Measurements from ENCODE around the gene DAGLA. TPM values are rescaled to one million over a fixed set of nuclear protein-coding genes. Genes with fewer than 3 reads are reported as not detected.

Gene DAGLA
- total RNA-seq, 4 donors from 2014 or later = 1.5 to 5.6 (median 3.4) TPM

GRCh38 chr11:61730240-61730994 is 50.2 kb downstream of the DAGLA start:
- 100% methylated on average over 1 of the region's 13 CpGs; no CpG with 5 or more reads in 1 of the 2 donors for WGBS, 2 donors (ENCODE audit: low coverage in 1 of 2)
- Histone ChIP-seq H3K27me3 (no peaks in the 10 kb centered on the region), H3K9me3 (no peaks in the 10 kb centered on the region), H3K4me1 (peaks cover 0 to 49% (median 14%) of the 10 kb centered on the region in 3 donors), H3K27ac (peak overlapping the region in 2 of 4 donors; percentile 23 to 69), H3K36me3 (peaks cover 0 to 55% of the 10 kb centered on the region in 2 donors), H3K4me3 (no peak overlapping the region)
- TF ChIP-seq EP300 (IDR thresholded peaks at IDR 0.05) = no peak
- no peak for TF ChIP-seq CTCF (IDR thresholded peaks at IDR 0.05)
- no peak for TF ChIP-seq POLR2AphosphoS5 (IDR thresholded peaks at IDR 0.05)
- no peak for TF ChIP-seq POLR2A (IDR thresholded peaks at IDR 0.05)
- no peak for ATAC-seq

- peak overlapping the region in 3 of 4 donors; percentile 41 to 69 (median 46) for H3K27ac ChIP-seq
- 76 to 92% methylated on average over 5 to 14 of the region's 19 CpGs for WGBS, 2 donors (ENCODE audit: low coverage in 1 of 2)
- peaks cover 0 to 55% of the 10 kb centered on the region in 2 donors for H3K36me3 ChIP-seq
- no peaks in the 10 kb centered on the region for H3K27me3 ChIP-seq
- peaks cover 0 to 49% (median 14%) of the 10 kb centered on the region in 3 donors for H3K4me1 ChIP-seq
- no peaks in the 10 kb centered on the region for H3K9me3 ChIP-seq
- ATAC-seq = no peak
- TF ChIP-seq EP300 (IDR thresholded peaks at IDR 0.05) (no peak), POLR2AphosphoS5 (IDR thresholded peaks at IDR 0.05) (no peak), CTCF (IDR thresholded peaks at IDR 0.05) (no peak), POLR2A (IDR thresholded peaks at IDR 0.05) (no peak)
- no peak overlapping the region for H3K4me3 ChIP-seq
Measured at GRCh38 chr11:61731211-61731951, 51.2 kb downstream of the DAGLA start.

GRCh38 chr11:61731952-61732675 is 51.9 kb downstream of the DAGLA start:
- Histone ChIP-seq H3K27ac (peak overlapping the region in 3 of 4 donors; percentile 59 to 72 (median 69)), H3K4me1 (peaks cover 0 to 43% (median 14%) of the 10 kb centered on the region in 3 donors), H3K4me3 (no peak overlapping the region), H3K36me3 (peaks cover 0 to 55% of the 10 kb centered on the region in 2 donors), H3K9me3 (no peaks in the 10 kb centered on the region), H3K27me3 (no peaks in the 10 kb centered on the region)
- 63% methylated on average over 3 of the region's 8 CpGs; no CpG with 5 or more reads in 1 of the 2 donors for WGBS, 2 donors (ENCODE audit: low coverage in 1 of 2)
- peak; percentile 4 for ATAC-seq
- no peak for TF ChIP-seq POLR2A (IDR thresholded peaks at IDR 0.05)
- TF ChIP-seq EP300 (IDR thresholded peaks at IDR 0.05) = no peak
- TF ChIP-seq CTCF (IDR thresholded peaks at IDR 0.05) = peak in 1 of 4 experiments; percentile 12

- peak overlapping the region in 3 of 4 donors; percentile 59 to 72 (median 69) for H3K27ac ChIP-seq
- ATAC-seq = peak; percentile 42
- no peaks in the 10 kb centered on the region for H3K9me3 ChIP-seq
- H3K4me3 ChIP-seq = no peak overlapping the region
- H3K4me1 ChIP-seq = peaks cover 0 to 37% (median 14%) of the 10 kb centered on the region in 3 donors
- no CpG with 5 or more reads among the region's 6 CpGs for WGBS, 2 donors (ENCODE audit: low coverage in 1 of 2)
- TF ChIP-seq EP300 (IDR thresholded peaks at IDR 0.05) (no peak), CTCF (IDR thresholded peaks at IDR 0.05) (no peak), POLR2AphosphoS5 (IDR thresholded peaks at IDR 0.05) (no peak), POLR2A (IDR thresholded peaks at IDR 0.05) (no peak)
- peaks cover 0 to 58% of the 10 kb centered on the region in 2 donors for H3K36me3 ChIP-seq
- no peaks in the 10 kb centered on the region for H3K27me3 ChIP-seq
Measured at GRCh38 chr11:61732705-61733104, 52.5 kb downstream of the DAGLA start.

Data from gastroesophageal sphincter (tissue), 4 donors.